Osteocyte (in vitro differentiated cells): ENCODE results near the gene SPTBN1. TPM values are rescaled to one million over a fixed set of nuclear protein-coding genes. Genes with fewer than 3 reads are reported as not detected.

Experiments used
- DNase-seq: peaks from one replicate; pipeline ENCODE4 v3.0.0; 2021; ENCODE audit warnings: mixed read lengths; ENCODE audit not compliant: unreplicated experiment; ENCODE audit errors: extremely low spot score
- H3K27ac Mint-ChIP-seq: one replicate; pipeline ENCODE4 v1.8.0; 2021; ENCODE audit warnings: mild to moderate bottlenecking, mixed read lengths; ENCODE audit not compliant: unreplicated experiment
- H3K27me3 Mint-ChIP-seq: one replicate; pipeline ENCODE4 v1.8.0; 2021; ENCODE audit warnings: mixed read lengths; ENCODE audit not compliant: unreplicated experiment
- H3K36me3 Mint-ChIP-seq: one replicate; pipeline ENCODE4 v1.8.0; 2021; ENCODE audit warnings: mixed read lengths; ENCODE audit not compliant: unreplicated experiment
- H3K4me1 Mint-ChIP-seq: one replicate; pipeline ENCODE4 v1.8.0; 2021; ENCODE audit warnings: mixed read lengths; ENCODE audit not compliant: unreplicated experiment
- H3K4me3 Mint-ChIP-seq: one replicate; pipeline ENCODE4 v1.8.0; 2021; ENCODE audit warnings: mild to moderate bottlenecking, moderate library complexity, mixed read lengths; ENCODE audit not compliant: unreplicated experiment
- H3K9me3 Mint-ChIP-seq: one replicate; pipeline ENCODE4 v1.8.0; 2021; ENCODE audit warnings: mixed read lengths; ENCODE audit not compliant: unreplicated experiment
- CTCF ChIP-seq: fragments of 200-600 bp; sonication (generic); IDR thresholded peaks from 2 replicates; pipeline ENCODE4 v1.5.0; 2021; ENCODE audit warnings: antibody characterized with exemption, mild to moderate bottlenecking, moderate library complexity
- total RNA-seq: library from RNA; stranded (reverse); gene quantifications from 2 replicates; pipeline ENCODE4 v1.2.1, GENCODE V29; 2021

The SPTBN1 gene
- total RNA-seq, 1 donor from 2014 or later = 248 TPM

- DNase-seq = no peak
- Mint-ChIP-seq H3K4me1 (peaks cover 11% of the 10 kb centered on the region), H3K27me3 (no peaks in the 10 kb centered on the region), H3K4me3 (no peak overlapping the region), H3K27ac (no peak overlapping the region), H3K36me3 (peaks cover 75% of the 10 kb centered on the region), H3K9me3 (no peaks in the 10 kb centered on the region)
- no peak for TF ChIP-seq CTCF
Observed at GRCh38 chr2:54628418-54628817, 172.3 kb downstream of the SPTBN1 start.

GRCh38 chr2:54628957-54629356 is 172.8 kb downstream of the SPTBN1 start:
- Mint-ChIP-seq H3K4me1 (peaks cover 17% of the 10 kb centered on the region), H3K9me3 (no peaks in the 10 kb centered on the region), H3K36me3 (peaks cover 70% of the 10 kb centered on the region), H3K27me3 (no peaks in the 10 kb centered on the region), H3K4me3 (no peak overlapping the region), H3K27ac (no peak overlapping the region)
- DNase-seq = no peak
- no peak for TF ChIP-seq CTCF

GRCh38 chr2:54629390-54629789 is 173.3 kb downstream of the SPTBN1 start:
- peaks cover 21% of the 10 kb centered on the region for H3K4me1 Mint-ChIP-seq
- H3K27ac Mint-ChIP-seq = no peak overlapping the region
- no peaks in the 10 kb centered on the region for H3K9me3 Mint-ChIP-seq
- no peak for TF ChIP-seq CTCF
- H3K27me3 Mint-ChIP-seq = no peaks in the 10 kb centered on the region
- no peak overlapping the region for H3K4me3 Mint-ChIP-seq
- DNase-seq = no peak
- H3K36me3 Mint-ChIP-seq = peaks cover 68% of the 10 kb centered on the region

GRCh38 chr2:54629914-54630857 is 174.1 kb downstream of the SPTBN1 start:
- TF ChIP-seq CTCF = no peak
- no peaks in the 10 kb centered on the region for H3K27me3 Mint-ChIP-seq
- no peak overlapping the region for H3K4me3 Mint-ChIP-seq
- no peak for DNase-seq
- H3K27ac Mint-ChIP-seq = no peak overlapping the region
- H3K36me3 Mint-ChIP-seq = peaks cover 64% of the 10 kb centered on the region
- H3K4me1 Mint-ChIP-seq = peaks cover 29% of the 10 kb centered on the region
- H3K9me3 Mint-ChIP-seq = no peaks in the 10 kb centered on the region

GRCh38 chr2:54630858-54631497 is 174.9 kb downstream of the SPTBN1 start:
- Mint-ChIP-seq H3K9me3 (no peaks in the 10 kb centered on the region), H3K4me1 (peaks cover 36% of the 10 kb centered on the region), H3K36me3 (peaks cover 64% of the 10 kb centered on the region), H3K27ac (no peak overlapping the region), H3K4me3 (no peak overlapping the region), H3K27me3 (no peaks in the 10 kb centered on the region)
- DNase-seq = no peak
- TF ChIP-seq CTCF = no peak
